ENCODE results near the gene PLA2G15. TPM values are rescaled to one million over a fixed set of nuclear protein-coding genes. Genes with fewer than 3 reads are reported as not detected.

The PLA2G15 gene
- polyA plus RNA-seq, 2 donors: 3.9 to 5.2 TPM

DNA sequence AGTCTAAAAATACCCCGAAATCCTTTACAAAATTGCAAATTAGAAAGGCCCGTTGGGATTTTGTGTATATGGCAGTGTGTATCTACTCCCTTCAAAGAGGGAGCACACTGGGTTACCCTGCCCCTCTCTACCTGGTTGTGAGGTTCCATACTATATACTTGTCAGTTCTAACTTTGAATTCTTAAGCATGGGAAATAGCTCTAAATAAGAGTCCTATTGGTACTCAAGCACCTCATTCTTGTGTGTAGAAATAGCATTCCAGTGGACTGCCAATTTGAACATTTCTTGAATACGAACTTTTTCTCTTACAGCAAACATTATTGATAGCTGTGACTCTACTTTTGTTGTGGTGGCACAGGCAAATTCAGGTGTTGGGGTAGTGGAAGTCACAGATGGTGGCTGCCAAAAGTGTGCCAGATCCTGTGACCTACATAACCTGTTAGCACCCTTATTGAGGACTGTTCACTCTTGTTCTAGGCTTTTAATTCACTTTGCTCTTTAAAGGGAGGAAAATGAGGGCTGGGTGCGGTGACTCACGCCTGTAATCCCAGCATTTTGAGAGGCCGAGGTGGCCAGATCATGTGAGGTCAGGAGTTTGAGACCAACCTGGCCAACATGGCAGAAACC is 25.3 kb upstream of the PLA2G15 start:
- no peak overlapping the region for H3K27ac ChIP-seq (ENCODE audit: low read depth in 2 of 2, low read length in 1 of 2)
- no peaks in the 10 kb centered on the region for H3K27me3 ChIP-seq (ENCODE audit: control insufficient read depth in 1 of 2, insufficient read depth in 2 of 2, low read length in 2 of 2)
- H3K4me3 ChIP-seq (ENCODE audit: low read depth in 1 of 2, low read length in 2 of 2): no peak overlapping the region
- 87% methylated on average over 6 of the region's 6 CpGs for WGBS, 2 donors
- no peaks in the 10 kb centered on the region for H3K36me3 ChIP-seq (ENCODE audit: control insufficient read depth in 2 of 2, insufficient read depth in 2 of 2, low read length in 1 of 2)
- H3K4me1 ChIP-seq (ENCODE audit: control insufficient read depth in 2 of 2, insufficient read depth in 2 of 2, low read length in 1 of 2): peaks cover 0 to 2% of the 10 kb centered on the region in 2 donors
- H3K9me3 ChIP-seq (ENCODE audit: control insufficient read depth in 2 of 2, insufficient read depth in 1 of 2, low read depth in 1 of 2, low read length in 1 of 2): no peaks in the 10 kb centered on the region

- Histone ChIP-seq H3K4me3 (ENCODE audit: low read depth in 1 of 2, low read length in 2 of 2) (no peak overlapping the region), H3K27me3 (ENCODE audit: control insufficient read depth in 1 of 2, insufficient read depth in 2 of 2, low read length in 2 of 2) (no peaks in the 10 kb centered on the region), H3K9me3 (ENCODE audit: control insufficient read depth in 2 of 2, insufficient read depth in 1 of 2, low read depth in 1 of 2, low read length in 1 of 2) (no peaks in the 10 kb centered on the region), H3K27ac (ENCODE audit: low read depth in 2 of 2, low read length in 1 of 2) (no peak overlapping the region), H3K4me1 (ENCODE audit: control insufficient read depth in 2 of 2, insufficient read depth in 2 of 2, low read length in 1 of 2) (no peaks in the 10 kb centered on the region), H3K36me3 (ENCODE audit: control insufficient read depth in 2 of 2, insufficient read depth in 2 of 2, low read length in 1 of 2) (peaks cover 2 to 7% of the 10 kb centered on the region in 2 donors)
- 66 to 79% methylated on average over 1 of the region's 1 CpG for WGBS, 2 donors
These were observed 22.1 kb upstream of the PLA2G15 start for GRCh38 chr16:68223072-68223471.

DNA sequence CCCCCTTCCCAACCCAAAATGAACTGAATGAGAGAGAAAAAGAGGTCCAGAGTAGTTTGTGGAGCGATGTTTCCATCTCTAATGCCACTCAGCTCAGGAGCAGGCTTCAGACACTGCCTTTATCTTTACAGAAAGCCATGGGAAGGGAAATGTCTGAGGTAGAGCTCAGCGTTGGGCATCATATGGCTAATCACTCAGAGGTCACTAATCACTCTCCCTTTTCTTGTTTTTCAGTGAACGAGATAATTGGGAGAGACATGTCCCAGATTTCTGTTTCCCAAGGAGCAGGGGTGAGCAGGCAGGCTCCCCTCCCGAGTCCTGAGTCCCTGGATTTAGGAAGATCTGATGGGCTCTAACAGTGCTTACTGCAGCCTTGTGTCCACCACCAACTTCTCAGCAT is 19.1 kb upstream of the PLA2G15 start:
- Histone ChIP-seq H3K36me3 (ENCODE audit: control insufficient read depth in 2 of 2, insufficient read depth in 2 of 2, low read length in 1 of 2) (peaks cover 7 to 19% of the 10 kb centered on the region in 2 donors), H3K27ac (ENCODE audit: low read depth in 2 of 2, low read length in 1 of 2) (no peak overlapping the region)
- WGBS, 2 donors: 76 to 82% methylated on average over 4 of the region's 4 CpGs

GRCh38 chr16:68227183-68227793 is 17.9 kb upstream of the PLA2G15 start:
- Histone ChIP-seq H3K27ac (ENCODE audit: low read depth in 2 of 2, low read length in 1 of 2) (peak overlapping the region in 1 of 2 donors; percentile 54), H3K9me3 (ENCODE audit: control insufficient read depth in 2 of 2, insufficient read depth in 1 of 2, low read depth in 1 of 2, low read length in 1 of 2) (no peaks in the 10 kb centered on the region), H3K36me3 (ENCODE audit: control insufficient read depth in 2 of 2, insufficient read depth in 2 of 2, low read length in 1 of 2) (peaks cover 10 to 30% of the 10 kb centered on the region in 2 donors), H3K4me1 (ENCODE audit: control insufficient read depth in 2 of 2, insufficient read depth in 2 of 2, low read length in 1 of 2) (no peaks in the 10 kb centered on the region), H3K27me3 (ENCODE audit: control insufficient read depth in 1 of 2, insufficient read depth in 2 of 2, low read length in 2 of 2) (no peaks in the 10 kb centered on the region), H3K4me3 (ENCODE audit: low read depth in 1 of 2, low read length in 2 of 2) (no peak overlapping the region)
- 54 to 63% methylated on average over 3 of the region's 3 CpGs for WGBS, 2 donors

More for the DNA sequence above, 19.1 kb upstream of the PLA2G15 start:
- no peaks in the 10 kb centered on the region for H3K9me3 ChIP-seq (ENCODE audit: control insufficient read depth in 2 of 2, insufficient read depth in 1 of 2, low read depth in 1 of 2, low read length in 1 of 2)
- H3K4me3 ChIP-seq (ENCODE audit: low read depth in 1 of 2, low read length in 2 of 2): no peak overlapping the region
- no peaks in the 10 kb centered on the region for H3K4me1 ChIP-seq (ENCODE audit: control insufficient read depth in 2 of 2, insufficient read depth in 2 of 2, low read length in 1 of 2)
- H3K27me3 ChIP-seq (ENCODE audit: control insufficient read depth in 1 of 2, insufficient read depth in 2 of 2, low read length in 2 of 2): no peaks in the 10 kb centered on the region

GRCh38 chr16:68227850-68228553 is 17.2 kb upstream of the PLA2G15 start:
- no peak overlapping the region for H3K27ac ChIP-seq (ENCODE audit: low read depth in 2 of 2, low read length in 1 of 2)
- H3K4me3 ChIP-seq (ENCODE audit: low read depth in 1 of 2, low read length in 2 of 2): no peak overlapping the region
- H3K27me3 ChIP-seq (ENCODE audit: control insufficient read depth in 1 of 2, insufficient read depth in 2 of 2, low read length in 2 of 2): no peaks in the 10 kb centered on the region
- peaks cover 12 to 34% of the 10 kb centered on the region in 2 donors for H3K36me3 ChIP-seq (ENCODE audit: control insufficient read depth in 2 of 2, insufficient read depth in 2 of 2, low read length in 1 of 2)
- H3K9me3 ChIP-seq (ENCODE audit: control insufficient read depth in 2 of 2, insufficient read depth in 1 of 2, low read depth in 1 of 2, low read length in 1 of 2): no peaks in the 10 kb centered on the region
- no peaks in the 10 kb centered on the region for H3K4me1 ChIP-seq (ENCODE audit: control insufficient read depth in 2 of 2, insufficient read depth in 2 of 2, low read length in 1 of 2)
- 67 to 71% methylated on average over 2 of the region's 2 CpGs for WGBS, 2 donors

DNA sequence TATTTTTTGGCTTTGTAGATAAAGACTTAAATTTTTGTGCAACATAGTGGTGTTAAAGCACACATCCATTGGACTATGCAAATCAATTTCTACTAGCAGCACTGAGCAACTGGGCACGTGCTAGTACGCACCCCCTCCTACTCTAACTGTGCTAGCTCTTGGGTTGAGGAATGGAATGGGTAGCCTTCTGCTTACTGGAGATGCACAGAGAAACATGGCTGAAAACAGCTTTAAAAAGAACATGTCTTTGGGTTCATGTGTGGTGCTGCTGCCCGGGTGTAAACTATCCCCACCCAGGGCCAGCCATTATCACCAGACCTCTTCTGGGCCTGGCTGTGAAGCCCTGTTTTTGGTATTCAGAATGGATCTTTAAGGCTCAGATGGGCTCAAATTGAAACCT is 16.5 kb upstream of the PLA2G15 start:
- Histone ChIP-seq H3K27ac (ENCODE audit: low read depth in 2 of 2, low read length in 1 of 2) (no peak overlapping the region), H3K4me1 (ENCODE audit: control insufficient read depth in 2 of 2, insufficient read depth in 2 of 2, low read length in 1 of 2) (no peaks in the 10 kb centered on the region), H3K36me3 (ENCODE audit: control insufficient read depth in 2 of 2, insufficient read depth in 2 of 2, low read length in 1 of 2) (peaks cover 12 to 34% of the 10 kb centered on the region in 2 donors), H3K4me3 (ENCODE audit: low read depth in 1 of 2, low read length in 2 of 2) (no peak overlapping the region), H3K27me3 (ENCODE audit: control insufficient read depth in 1 of 2, insufficient read depth in 2 of 2, low read length in 2 of 2) (no peaks in the 10 kb centered on the region), H3K9me3 (ENCODE audit: control insufficient read depth in 2 of 2, insufficient read depth in 1 of 2, low read depth in 1 of 2, low read length in 1 of 2) (no peaks in the 10 kb centered on the region)
- 73 to 84% methylated on average over 3 of the region's 3 CpGs for WGBS, 2 donors

DNA sequence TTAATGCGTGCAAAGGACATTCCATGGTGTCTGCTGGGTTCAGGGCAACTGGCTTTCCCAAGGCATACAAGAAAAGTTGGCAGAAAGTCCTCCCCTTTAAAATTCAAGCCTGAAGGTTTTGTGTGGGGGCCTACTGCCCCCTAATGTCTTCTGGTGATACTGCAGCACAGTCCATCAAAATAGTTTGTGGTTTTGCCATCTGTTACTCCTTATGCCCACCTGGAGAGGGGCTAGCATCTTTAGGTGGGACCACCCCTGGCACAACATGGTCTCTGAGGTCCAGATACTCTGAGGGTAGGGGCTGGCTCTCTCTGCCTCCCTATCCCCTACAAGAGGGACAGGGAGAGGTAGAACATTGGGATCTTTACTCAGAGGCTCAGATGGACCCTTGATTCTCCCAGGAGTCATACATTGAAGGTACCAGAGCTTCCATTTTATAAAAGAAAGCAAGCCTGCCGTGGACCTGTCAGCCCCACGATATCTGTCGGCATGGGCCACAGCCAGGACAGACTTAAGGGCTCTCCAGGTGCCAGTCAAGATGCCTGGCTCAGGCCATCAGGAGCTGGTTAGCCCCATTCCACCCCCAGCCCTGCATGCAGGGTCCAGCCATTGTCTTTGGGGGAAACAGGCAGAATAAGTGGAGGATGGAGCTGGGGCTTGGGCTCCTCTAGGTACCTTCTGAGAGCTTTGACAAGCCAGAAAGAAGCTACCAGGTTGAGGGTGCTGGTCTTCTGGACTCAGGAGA is 15.6 kb upstream of the PLA2G15 start:
- Histone ChIP-seq H3K4me1 (ENCODE audit: control insufficient read depth in 2 of 2, insufficient read depth in 2 of 2, low read length in 1 of 2) (no peaks in the 10 kb centered on the region), H3K27me3 (ENCODE audit: control insufficient read depth in 1 of 2, insufficient read depth in 2 of 2, low read length in 2 of 2) (no peaks in the 10 kb centered on the region), H3K36me3 (ENCODE audit: control insufficient read depth in 2 of 2, insufficient read depth in 2 of 2, low read length in 1 of 2) (peaks cover 15 to 34% of the 10 kb centered on the region in 2 donors), H3K4me3 (ENCODE audit: low read depth in 1 of 2, low read length in 2 of 2) (no peak overlapping the region), H3K27ac (ENCODE audit: low read depth in 2 of 2, low read length in 1 of 2) (no peak overlapping the region), H3K9me3 (ENCODE audit: control insufficient read depth in 2 of 2, insufficient read depth in 1 of 2, low read depth in 1 of 2, low read length in 1 of 2) (no peaks in the 10 kb centered on the region)
- WGBS, 2 donors: 61 to 68% methylated on average over 4 of the region's 4 CpGs

- WGBS, 2 donors: 92 to 93% methylated on average over 9 of the region's 9 CpGs
- H3K4me3 ChIP-seq (ENCODE audit: low read depth in 1 of 2, low read length in 2 of 2): no peak overlapping the region
- peaks cover 15 to 34% of the 10 kb centered on the region in 2 donors for H3K36me3 ChIP-seq (ENCODE audit: control insufficient read depth in 2 of 2, insufficient read depth in 2 of 2, low read length in 1 of 2)
- no peaks in the 10 kb centered on the region for H3K27me3 ChIP-seq (ENCODE audit: control insufficient read depth in 1 of 2, insufficient read depth in 2 of 2, low read length in 2 of 2)
- H3K9me3 ChIP-seq (ENCODE audit: control insufficient read depth in 2 of 2, insufficient read depth in 1 of 2, low read depth in 1 of 2, low read length in 1 of 2): no peaks in the 10 kb centered on the region
- H3K27ac ChIP-seq (ENCODE audit: low read depth in 2 of 2, low read length in 1 of 2): no peak overlapping the region
- H3K4me1 ChIP-seq (ENCODE audit: control insufficient read depth in 2 of 2, insufficient read depth in 2 of 2, low read length in 1 of 2): no peaks in the 10 kb centered on the region
These were observed 15.0 kb upstream of the PLA2G15 start for GRCh38 chr16:68230176-68230571.

DNA sequence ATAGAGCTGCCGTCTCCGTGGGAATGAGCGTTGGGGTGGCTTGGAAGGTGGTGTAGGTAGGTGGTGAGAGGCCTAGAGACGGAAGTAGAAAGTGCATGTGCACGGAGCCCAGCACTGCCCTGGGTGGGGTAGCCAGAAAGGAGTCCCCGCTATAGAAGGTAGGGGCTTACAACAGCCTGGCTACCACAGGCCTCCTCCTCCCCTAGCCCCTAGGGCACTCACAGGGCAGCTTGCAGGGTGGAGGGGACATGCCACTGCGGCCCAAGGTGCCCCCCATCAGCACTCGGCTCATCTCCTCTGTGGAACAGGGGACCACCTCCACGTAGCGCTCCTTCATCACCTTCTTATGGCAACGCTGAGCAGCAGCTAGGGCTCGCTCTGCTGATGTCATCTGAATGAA is 14.2 kb upstream of the PLA2G15 start:
- Histone ChIP-seq H3K9me3 (ENCODE audit: control insufficient read depth in 2 of 2, insufficient read depth in 1 of 2, low read depth in 1 of 2, low read length in 1 of 2) (no peaks in the 10 kb centered on the region), H3K4me1 (ENCODE audit: control insufficient read depth in 2 of 2, insufficient read depth in 2 of 2, low read length in 1 of 2) (no peaks in the 10 kb centered on the region)
- 89 to 95% methylated on average over 12 of the region's 12 CpGs for WGBS, 2 donors

More for the DNA sequence above, 14.2 kb upstream of the PLA2G15 start:
- no peak overlapping the region for H3K4me3 ChIP-seq (ENCODE audit: low read depth in 1 of 2, low read length in 2 of 2)
- no peaks in the 10 kb centered on the region for H3K27me3 ChIP-seq (ENCODE audit: control insufficient read depth in 1 of 2, insufficient read depth in 2 of 2, low read length in 2 of 2)
- peaks cover 15 to 34% of the 10 kb centered on the region in 2 donors for H3K36me3 ChIP-seq (ENCODE audit: control insufficient read depth in 2 of 2, insufficient read depth in 2 of 2, low read length in 1 of 2)
- no peak overlapping the region for H3K27ac ChIP-seq (ENCODE audit: low read depth in 2 of 2, low read length in 1 of 2)

Measured in esophagus (tissue), 2 donors.